GM18519 (cell line): ENCODE measurements around the gene GRID2.

Experiments used
- ATAC-seq: cut with Tn5 transposase; IDR thresholded peaks from one replicate; pipeline ENCODE4 v1.9.1; 2021; ENCODE audit warnings: mild to moderate bottlenecking, moderate library complexity; ENCODE audit not compliant: unreplicated experiment, low FRiP score

GRID2 gene

DNA sequence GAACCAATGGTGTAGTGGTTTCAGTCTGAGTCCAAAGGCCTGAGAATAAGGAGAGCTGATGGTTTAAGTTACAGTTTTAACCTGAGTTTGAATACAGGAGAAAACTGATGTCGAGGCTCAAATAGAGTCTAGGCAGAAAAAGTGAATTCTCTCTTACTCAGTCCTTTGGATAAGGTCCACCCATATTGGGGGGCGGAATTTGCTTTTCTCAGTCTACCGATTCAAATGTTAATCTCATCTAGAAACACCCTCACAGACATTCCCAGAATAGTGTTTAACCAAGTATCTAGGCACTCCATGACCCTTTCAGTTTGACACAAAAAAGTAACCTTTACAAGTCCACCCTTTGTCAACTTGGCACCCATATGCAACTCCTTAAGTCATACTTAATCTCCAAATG is 216.0 kb downstream of the GRID2 start:
- ATAC-seq, result no peak

DNA sequence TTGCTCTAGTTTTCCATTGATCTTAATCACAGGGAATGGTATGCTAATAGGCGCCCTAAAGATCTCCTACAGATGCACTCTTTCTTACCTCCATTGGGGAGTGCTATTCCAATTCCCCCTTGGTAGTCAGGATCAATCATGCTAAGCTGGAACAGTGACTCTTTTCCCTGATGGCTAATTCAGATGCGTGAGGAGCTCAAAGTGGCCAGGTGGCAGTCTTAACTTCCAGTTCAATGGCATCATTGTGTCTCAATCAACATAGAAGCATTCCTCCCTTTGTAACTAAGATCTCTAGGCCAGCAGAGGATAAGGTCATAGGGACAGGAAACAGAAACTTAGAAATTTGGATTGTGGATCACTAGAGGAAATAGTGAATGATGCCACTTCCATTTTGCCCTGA is 216.8 kb downstream of the GRID2 start:
- ATAC-seq, result no peak

DNA sequence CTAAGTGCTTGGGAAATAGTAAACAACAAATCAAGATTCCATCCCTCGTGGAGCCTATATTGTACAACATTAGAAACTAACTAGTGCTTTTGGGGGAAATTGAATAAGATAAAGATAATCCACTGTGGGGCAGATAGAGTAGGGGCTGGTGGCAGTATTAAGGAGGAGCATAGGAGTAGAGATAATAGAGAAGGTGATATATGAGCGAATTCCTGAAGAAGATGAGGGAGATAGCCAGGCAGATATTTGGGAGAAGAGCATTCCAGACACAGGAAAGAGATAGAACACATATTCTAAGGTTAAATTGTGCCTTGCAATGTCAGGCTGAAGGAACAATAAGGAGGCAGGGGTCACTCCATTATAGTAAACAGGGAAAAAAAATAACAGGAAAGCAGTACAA is 218.2 kb downstream of the GRID2 start:
- ATAC-seq, result no peak

DNA sequence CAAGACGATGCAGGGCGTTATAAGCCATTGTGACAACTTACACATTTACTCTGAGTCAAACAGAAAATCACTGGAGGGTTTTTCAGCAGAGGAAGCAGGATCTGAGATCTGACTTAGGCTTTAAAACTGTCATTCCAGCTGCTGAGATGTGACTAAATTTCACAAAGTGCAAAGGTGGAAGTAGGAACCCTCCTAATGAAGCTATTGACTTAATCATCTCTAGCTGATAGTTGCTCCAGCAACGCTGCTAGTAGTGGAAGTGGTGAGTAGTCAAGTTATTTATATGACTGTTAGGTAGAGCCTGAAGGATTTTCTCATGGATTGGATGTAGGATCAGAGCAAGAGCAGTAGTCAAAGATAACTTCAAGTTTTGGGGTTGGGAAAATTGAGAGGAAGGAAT is 218.6 kb downstream of the GRID2 start:
- no peak for ATAC-seq

DNA sequence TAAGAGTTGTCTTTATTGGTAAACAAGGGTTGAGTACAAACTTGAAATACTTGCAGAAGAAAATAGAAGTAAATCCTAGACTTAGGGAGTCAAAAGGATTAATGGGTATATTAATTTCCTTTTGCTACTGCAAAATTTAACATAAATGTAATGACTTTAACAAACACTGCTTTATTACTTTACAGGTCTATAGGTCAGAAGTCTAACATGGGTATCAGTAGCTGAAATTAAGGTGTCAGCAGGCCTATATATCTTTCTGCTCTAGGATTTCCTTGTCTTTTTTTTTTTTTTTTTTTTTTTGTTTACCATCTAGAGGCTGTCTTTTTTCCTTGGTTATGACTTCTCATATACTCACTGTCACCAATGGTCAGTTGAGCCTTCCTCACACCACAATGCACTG is 220.4 kb downstream of the GRID2 start:
- ATAC-seq, result no peak

DNA sequence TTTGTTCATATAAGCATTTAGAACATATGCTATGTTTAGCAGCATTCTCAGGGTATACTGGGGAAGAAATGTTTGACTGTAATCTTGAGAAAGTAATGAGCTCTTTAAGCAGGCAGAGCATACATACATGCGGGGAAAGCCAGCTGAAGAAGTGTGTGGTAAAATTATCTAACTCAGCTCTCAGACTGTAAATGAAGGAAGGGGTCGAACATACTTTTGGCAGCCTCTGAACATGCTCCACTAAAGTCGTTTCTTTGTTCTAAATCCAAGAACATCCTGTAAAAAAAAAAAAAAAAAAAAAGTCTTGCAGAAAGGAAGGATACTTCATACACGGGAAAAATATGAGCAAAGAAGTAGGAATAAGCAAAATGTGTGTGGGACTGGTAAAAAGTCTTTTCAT is 224.8 kb downstream of the GRID2 start:
- ATAC-seq, result no peak

DNA sequence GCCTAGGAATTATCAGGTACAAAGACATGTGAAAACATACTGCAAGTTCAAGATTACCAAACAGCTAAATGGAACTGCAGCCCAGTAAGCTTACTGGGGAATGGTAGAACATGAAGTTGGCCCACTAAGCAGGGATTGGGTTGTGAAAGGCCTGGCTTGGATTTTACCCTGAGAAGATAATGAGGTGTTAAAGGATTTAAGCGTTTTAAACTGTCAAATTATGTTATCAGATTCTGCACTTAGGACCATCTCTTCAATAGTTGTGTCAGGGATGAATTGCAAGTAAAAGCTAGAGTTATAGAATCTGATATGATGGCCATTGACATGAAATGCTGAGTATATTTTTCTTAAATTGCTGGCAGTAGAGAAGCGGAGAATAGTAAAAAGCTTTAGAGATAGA is 225.7 kb downstream of the GRID2 start:
- no peak for ATAC-seq

DNA sequence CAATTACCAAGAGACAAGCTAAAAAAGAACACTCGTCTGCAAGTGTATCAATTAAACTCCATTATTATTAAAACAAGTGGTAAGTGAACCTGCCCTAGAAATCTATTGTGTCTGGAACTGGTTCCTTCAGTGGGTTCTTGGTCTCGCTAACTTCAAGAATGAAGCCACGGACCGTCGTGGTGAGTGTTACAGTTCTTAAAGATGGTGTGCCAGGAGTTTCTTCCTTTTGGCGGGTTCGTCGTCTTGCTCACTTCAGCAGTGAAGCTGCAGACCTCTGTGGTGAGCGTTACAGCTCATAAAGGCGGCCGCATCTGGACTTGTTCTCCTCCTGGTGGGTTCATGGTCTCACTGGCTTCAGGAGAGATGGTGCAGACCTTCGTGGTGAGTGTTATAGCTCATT is 231.8 kb downstream of the GRID2 start:
- ATAC-seq, result no peak

DNA sequence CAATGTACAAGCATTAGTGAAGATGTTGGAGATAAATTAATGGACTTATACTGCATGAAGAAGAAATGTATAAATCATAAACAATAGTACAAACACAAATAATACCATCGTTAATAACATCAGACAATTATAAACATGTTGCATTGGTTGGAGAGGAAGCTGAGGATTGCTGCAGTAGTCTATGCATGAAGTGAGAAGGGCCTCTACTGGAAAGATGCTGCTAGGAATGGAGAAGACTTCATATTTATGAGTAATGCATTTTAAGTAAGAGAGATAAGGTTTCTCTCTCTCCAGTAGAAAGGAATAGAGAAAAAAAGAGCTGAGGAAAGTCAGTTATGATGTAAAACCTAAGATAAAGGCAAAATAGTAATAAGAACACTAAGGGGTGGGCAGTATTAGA is 247.8 kb downstream of the GRID2 start:
- no peak for ATAC-seq

DNA sequence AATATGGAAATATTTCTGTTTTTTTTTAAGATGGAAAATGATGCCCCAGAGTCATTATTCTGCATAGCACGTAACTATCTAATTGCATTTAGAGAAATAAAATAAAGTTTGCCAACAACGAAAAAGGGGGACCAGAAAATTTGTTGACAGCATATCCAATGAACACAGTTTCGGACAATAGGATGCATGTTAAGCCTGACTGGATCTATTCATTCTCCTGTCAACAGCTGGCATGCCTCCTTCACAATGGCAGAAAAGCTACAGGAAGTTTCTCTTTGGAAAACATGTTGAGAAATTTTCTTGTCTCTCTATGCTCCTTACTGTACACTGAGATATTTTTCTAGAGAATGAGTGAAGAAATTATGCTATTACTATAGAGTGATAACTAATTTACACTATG is 262.5 kb downstream of the GRID2 start:
- no peak for ATAC-seq

DNA sequence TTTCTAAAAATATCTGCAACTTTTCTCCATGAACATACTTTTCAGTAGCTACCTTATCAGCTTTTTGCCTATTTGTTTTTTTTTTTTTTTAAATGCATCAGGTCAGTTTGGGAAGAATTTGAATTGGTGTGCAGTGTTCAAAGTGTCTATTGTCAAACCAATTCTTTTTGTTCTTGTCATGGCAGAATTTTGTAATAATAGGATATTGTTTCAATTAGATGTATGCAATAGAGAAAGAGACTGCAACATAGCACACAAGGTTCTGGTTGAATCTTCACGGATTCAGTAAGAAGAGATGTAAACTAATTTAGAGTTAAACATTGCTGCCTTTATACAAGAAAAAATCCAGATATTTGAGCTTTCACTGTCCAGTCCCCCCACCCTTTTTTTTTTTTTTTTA is 277.1 kb downstream of the GRID2 start:
- no peak for ATAC-seq

DNA sequence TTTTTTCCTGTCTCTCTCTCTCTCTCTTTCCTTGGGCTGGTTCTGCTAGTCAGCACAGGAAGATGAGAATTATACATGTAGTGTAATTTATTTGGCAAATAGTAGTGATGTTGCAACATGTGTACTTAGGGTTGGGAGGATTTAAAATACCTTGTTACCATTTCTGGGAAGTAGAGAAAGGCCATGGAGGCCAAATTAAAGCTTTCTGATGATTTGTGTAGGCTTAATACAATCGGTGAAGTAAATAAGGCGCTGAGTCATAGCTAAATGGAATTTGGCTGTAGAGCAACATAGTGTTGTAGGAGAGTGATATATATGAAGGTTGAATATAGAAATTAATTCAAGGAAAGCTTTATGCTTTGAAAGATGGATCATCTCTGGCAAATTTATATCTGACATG is 295.3 kb downstream of the GRID2 start:
- no peak for ATAC-seq

DNA sequence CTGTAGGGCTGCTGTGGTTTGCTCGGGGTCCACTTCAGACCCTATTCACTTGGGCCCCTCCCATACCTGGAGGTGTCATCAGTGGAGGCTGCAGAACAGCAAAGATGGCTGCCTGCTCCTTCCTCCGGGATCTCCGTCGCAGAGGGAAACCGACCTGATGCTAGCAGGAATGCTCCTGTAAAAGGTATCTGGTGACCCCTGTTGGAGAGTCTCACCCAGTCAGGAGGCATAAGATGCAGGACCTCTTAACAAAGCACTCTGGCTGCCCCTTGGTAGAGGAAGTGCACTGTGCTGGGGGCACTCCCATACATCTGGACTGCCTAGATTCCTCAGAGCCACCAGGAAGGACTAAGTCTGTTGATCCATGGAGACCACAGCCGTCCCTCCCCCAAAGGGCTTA is 296.9 kb downstream of the GRID2 start:
- no peak for ATAC-seq

DNA sequence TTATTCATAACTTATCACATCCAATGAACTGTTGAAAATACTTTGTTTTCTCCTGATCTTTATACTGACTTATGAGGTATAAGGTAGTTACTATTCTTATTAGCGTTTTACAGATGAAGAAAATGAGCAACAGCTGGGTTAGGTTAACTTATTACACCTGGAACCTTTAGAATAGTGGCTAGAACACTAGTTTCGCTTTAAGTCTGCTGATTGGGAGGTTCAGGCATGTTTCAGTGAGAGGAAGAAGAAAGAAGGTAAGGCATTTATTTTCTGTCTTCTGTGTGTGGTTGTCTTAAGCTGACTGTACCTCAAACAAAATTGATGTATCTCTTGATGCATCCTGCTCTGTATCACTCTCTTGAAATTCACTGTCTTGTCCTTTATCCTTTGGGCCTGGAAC is 302.5 kb downstream of the GRID2 start:
- ATAC-seq, result no peak

DNA sequence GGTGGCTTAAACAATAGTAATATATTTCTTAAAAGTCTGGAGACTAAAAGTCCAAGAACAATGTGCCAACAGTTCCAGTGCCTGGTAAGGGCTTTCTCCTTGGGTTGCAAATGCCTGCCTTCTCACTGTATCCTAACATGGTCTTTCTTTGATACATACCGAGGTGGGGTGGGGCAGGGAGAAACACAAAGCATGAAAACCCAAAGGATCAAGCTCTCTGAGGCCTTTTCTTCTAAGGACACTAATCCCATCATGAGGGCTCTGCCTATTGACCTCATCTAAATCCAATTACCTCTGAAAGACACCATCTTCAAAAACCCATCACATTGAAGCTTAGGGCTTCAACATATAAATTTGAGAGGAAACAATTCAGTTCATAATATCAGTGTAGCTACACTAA is 311.3 kb downstream of the GRID2 start:
- no peak for ATAC-seq

DNA sequence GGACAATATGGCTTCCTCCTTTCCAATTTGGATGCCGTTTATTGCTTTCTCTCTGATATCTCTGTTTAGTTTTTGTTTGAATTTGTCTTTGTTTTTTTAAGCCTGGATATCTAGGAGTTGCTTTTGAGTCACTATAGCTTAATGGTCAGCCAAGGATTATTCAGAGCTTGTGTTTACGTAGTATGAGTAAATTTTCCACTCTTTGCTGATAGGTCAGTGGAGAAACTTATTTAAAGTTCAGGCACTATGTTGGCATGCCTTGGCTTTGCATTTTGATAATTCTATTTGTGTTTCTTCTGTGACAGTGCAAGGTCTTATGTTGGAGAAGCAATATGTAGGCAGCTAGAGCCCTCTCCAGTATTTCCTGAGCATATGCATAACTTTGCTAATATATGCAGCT is 315.2 kb downstream of the GRID2 start:
- no peak for ATAC-seq

DNA sequence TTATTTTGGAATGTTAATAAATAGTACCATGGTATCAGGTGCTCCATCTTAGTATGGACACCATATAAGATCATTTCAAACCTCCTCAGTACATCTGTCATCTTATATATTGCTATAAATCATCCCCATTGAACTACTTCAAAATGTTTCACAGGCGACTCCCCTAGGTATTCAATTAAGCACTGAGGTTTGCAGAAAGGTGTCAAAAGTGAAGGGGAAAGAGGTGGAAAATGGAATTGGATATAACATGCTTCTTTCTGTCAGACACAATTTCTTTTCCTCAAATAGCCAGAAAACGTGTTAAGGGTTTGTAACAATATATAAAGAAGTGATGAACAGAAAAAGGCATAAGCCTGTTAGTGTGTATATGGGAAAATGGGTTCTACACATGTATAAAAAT is 325.5 kb downstream of the GRID2 start:
- ATAC-seq, result no peak

DNA sequence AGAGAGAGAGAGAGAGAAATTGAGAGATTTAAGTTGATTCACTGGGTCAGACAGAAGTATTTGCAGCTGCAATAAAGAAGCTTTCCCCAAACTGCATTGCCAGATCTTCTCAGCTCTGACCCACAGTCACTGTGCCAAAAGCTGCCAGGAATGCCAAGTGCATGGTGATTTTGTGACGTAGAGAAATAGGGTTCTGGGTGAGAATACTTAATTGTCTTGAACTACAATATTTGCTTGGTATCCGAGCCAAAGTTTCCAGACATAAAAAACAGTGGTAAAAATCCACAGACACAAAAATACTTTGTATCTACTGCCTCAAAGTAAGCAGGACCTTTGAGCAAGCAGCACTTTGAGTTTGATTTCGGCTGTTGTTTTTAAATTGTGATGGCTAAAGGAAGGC is 331.1 kb downstream of the GRID2 start:
- no peak for ATAC-seq

DNA sequence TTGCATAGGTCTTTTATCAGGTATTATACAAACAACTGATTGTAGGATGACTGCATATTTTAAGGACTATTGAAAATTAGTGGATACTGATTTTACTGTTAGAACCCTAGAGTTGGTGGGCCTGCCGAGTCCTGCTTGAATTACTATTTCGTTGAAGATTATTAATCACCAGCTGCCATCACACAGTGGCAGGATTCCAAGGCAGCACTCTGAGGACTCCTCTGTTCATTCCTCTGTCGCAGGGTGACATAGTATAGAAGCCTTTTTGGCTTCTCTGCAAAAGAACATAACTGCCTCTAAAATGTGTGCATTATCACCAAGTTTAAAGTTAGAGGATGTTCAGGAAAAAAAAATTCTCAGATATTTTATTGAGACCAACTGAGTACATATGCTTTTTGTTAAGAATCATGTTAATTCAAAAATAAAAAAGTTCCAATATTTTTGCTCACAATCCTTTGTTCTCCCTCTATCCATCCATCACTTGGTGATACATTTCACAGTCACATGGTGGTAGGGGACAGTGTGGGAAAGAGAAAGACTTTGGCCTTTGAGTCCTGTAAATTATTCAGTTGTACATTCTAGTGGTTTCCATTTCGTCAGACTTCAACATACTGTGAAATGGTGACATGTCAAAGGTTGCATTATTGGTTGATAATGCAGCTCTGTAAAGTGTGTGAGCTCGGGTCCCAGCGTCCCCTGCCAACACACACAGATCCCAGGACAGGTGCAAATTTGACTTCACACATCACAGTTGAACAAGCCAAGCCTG is 332.5 kb downstream of the GRID2 start:
- ATAC-seq, result no peak

DNA sequence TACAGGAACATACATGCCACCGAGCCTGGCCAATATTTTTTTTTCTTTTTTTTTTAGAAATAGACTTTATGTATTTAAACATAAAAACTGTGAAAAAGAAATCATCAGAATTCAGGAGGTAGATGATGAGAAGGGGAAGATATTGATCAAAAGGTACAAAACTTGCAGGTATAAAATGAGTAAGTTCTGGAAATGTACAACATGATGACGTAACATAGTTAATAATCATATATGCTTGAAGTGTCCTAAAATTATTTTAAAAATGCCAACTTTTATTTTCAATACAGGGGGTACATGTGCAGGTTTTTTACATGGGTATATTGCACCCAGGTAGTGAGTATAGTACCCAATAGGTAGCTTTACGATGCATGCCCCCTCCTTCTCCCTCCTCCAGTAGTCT is 337.6 kb downstream of the GRID2 start:
- no peak for ATAC-seq

DNA sequence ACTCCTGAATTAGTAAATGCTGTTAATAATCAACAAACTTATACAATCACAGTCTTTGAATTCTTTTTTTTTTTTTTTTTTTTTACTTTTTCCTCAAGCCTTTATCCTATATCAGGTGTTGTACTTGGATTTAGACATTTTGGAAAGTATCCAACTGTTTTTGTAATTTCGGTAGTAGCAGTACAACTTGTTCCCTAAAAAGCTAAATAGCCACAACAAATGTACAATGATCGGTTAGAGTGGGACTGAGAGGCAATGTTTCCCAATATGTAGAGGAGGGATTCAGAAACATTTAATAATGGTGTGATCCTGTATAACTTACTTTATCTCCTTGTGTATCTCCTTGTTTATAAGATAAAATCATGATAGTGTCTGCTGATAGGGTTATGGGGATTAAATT is 343.1 kb downstream of the GRID2 start:
- ATAC-seq, result no peak

DNA sequence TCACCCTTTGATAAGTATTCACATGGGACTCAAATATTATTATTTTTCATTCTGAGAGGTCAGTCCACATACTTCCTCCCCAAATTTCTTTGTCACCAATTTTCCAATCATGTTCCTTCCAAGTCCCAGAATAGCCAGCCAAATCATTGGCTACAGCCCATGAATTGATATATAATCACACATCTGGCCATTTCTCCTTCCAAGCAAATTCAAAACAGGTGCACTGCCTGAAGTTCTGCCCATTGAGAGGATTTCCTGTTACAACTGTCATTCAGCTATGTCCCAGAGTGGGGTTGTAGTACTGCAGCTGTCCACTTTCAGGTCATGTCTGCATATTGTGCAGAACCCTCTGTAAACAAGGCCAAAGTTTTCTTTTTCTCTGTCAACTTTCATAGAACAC is 347.8 kb downstream of the GRID2 start:
- ATAC-seq, result no peak

DNA sequence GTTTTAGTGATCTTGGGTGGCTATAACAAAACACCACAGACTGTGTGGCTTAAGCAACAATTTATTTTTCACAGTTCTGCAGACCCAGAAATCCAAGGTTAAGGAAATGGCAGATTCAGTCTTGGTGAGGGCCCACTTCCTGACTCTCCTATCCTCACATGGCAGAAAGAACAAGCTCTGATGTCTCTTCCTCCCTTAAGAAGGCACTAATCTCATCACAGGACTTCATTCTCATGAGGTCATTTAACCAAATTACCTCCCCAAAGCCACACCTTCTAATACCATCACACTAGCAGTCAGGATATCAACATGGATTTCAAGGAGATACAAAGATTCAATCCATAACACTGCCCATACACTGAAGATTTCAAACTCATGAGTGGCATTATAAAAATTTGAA is 350.3 kb downstream of the GRID2 start:
- ATAC-seq, result no peak
